Measurements from ENCODE around the gene FUT3. TPM values are rescaled to one million over a fixed set of nuclear protein-coding genes. Genes with fewer than 3 reads are reported as not detected.
A peak's percentile ranks its signal among the peaks of the same experiment; 100 is the strongest.

FUT3 gene
- total RNA-seq (100 to 1,000 TPM in 1 of 5 donors, 1 to 10 TPM in 4; 1.1 to 119 (median 8.5) TPM), polyA plus RNA-seq (10 to 100 TPM in 1 of 3 donors, 1 to 10 TPM in 2; 2.0 to 36.5 (median 5.0) TPM)
- long read RNA-seq, donor 1, partial matches to known transcripts: 0 of 1 reads
- long read RNA-seq, donor 1, other reads (novel, unspliced or antisense): 0 of 1 reads
- long read RNA-seq, donor 2, partial matches to known transcripts: 0 of 1 reads
- long read RNA-seq, donor 2, other reads (novel, unspliced or antisense): 0 of 1 reads
- long read RNA-seq, donor 3: 0 reads
- long read RNA-seq, donor 4: 0 reads
- long read RNA-seq, donor 5: 0 reads
- long read RNA-seq, donor 6: 0 reads
- long read RNA-seq, donor 7: 0 reads
- long read RNA-seq, donor 8: 0 reads
- long read RNA-seq, donor 9: 0 reads
- long read RNA-seq, donor 10: 0 reads

GRCh38 chr19:5851302-5851701 lies at the start of gene FUT3:
Gene FUT3 (minus strand): TSS chr19:5851449.
- H3K9me3 ChIP-seq: no peaks in the 10 kb centered on the region
- H3K36me3 ChIP-seq: no peaks in the 10 kb centered on the region
- H3K4me1 ChIP-seq: peaks cover 6 to 15% (median 13%) of the 10 kb centered on the region in 4 donors
- peak; percentile 54 to 66 for DNase-seq
- TF ChIP-seq EP300 (IDR thresholded peaks at IDR 0.05) (no peak), POLR2AphosphoS5 (IDR thresholded peaks at IDR 0.05) (peak in 2 of 3 donors; percentile 53 to 66), CTCF (IDR thresholded peaks at IDR 0.05) (no peak)
- H3K27me3 ChIP-seq: no peaks in the 10 kb centered on the region
- intact Hi-C loops (cut with DNase I; ENCODE audit: low total_unique reads): no loop called here
- WGBS, 5 donors: 28 to 64% (median 41%) methylated on average over 8 to 10 of the region's 10 CpGs
- peak within 1 kb of the TSS; percentile 25 to 79 (median 76) for H3K27ac ChIP-seq
- peak within 1 kb of the TSS in 3 of 4 donors; percentile 8 to 32 (median 19) for H3K4me3 ChIP-seq

- Histone ChIP-seq H3K4me3 (no peak overlapping the region), H3K4me1 (peaks cover 21 to 57% (median 37%) of the 10 kb centered on the region in 4 donors), H3K36me3 (peaks cover 9 to 35% (median 26%) of the 10 kb centered on the region in 4 donors), H3K27ac (no peak overlapping the region), H3K27me3 (no peaks in the 10 kb centered on the region), H3K9me3 (no peaks in the 10 kb centered on the region)
- WGBS, 5 donors: 88 to 94% (median 91%) methylated on average over 8 of the region's 8 CpGs
- no peak for DNase-seq
- intact Hi-C loops (cut with DNase I; ENCODE audit: low total_unique reads): no loop called here
- TF ChIP-seq EP300 (IDR thresholded peaks at IDR 0.05) (no peak), POLR2AphosphoS5 (IDR thresholded peaks at IDR 0.05) (no peak), CTCF (IDR thresholded peaks at IDR 0.05) (no peak), POLR2A (IDR thresholded peaks at IDR 0.05) (no peak)
Measured at GRCh38 chr19:5900976-5901375, 49.7 kb upstream of the FUT3 start.

- Histone ChIP-seq H3K36me3 (peaks cover 19 to 45% (median 36%) of the 10 kb centered on the region in 4 donors), H3K9me3 (no peaks in the 10 kb centered on the region), H3K27ac (no peak overlapping the region), H3K27me3 (no peaks in the 10 kb centered on the region), H3K4me1 (peaks cover 12 to 57% (median 32%) of the 10 kb centered on the region in 4 donors), H3K4me3 (no peak overlapping the region)
- TF ChIP-seq POLR2A (IDR thresholded peaks at IDR 0.05) (no peak), POLR2AphosphoS5 (IDR thresholded peaks at IDR 0.05) (no peak), EP300 (IDR thresholded peaks at IDR 0.05) (no peak), CTCF (IDR thresholded peaks at IDR 0.05) (no peak)
- no peak for DNase-seq
- WGBS, 5 donors: 86 to 96% (median 91%) methylated on average over 13 of the region's 13 CpGs
- intact Hi-C loops (cut with DNase I; ENCODE audit: low total_unique reads): loop anchor here (10.0 kb wide), 1 partner anchor 95 kb away; the partner anchor contains the start of gene NRTN
Measured at GRCh38 chr19:5899728-5900526, 48.7 kb upstream of the FUT3 start.

All from stomach (tissue), 19 donors.